Measurements from ENCODE around the gene ROBO1.

The ROBO1 gene

DNA sequence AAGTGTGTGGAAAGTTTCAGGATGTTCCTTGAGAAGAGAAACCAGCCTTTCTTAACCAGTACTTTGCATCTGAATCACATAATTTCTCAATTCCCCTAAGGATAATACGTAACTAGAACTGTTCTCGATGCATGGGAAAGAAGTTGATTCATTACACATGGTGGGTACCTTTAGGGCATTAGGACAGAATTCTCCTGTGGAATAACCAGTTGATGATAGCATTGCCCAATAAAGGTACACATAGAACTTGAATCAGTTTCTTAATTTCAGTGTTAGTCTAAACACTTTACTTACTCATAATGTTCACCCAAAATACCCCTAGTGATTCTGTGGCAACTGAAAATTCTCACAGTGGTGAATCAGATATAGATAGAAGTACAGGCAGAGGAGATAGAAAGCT, 1030.9 kb downstream of the ROBO1 start:
- Histone ChIP-seq H3K9me3 (ENCODE audit: insufficient read depth, low read length) (no peaks in the 10 kb centered on the region), H3F3A (ENCODE audit: insufficient read depth) (no peaks in the 10 kb centered on the region), H3K36me3 (ENCODE audit: low read length) (no peaks in the 10 kb centered on the region), H2AFZ (ENCODE audit: low read depth, low read length, severe bottlenecking) (no peak overlapping the region), H4K20me1 (ENCODE audit: low read depth, low read length) (no peaks in the 10 kb centered on the region), H3K4me3 (ENCODE audit: insufficient read depth, low read length, poor library complexity, severe bottlenecking) (no peak overlapping the region), H3K27ac (ENCODE audit: low read depth, low read length) (no peak overlapping the region), H3K9ac (ENCODE audit: low read length) (no peak overlapping the region), H3K4me2 (ENCODE audit: low read depth, low read length, poor library complexity, severe bottlenecking) (no peak overlapping the region), H3K27me3 (ENCODE audit: low read length) (no peaks in the 10 kb centered on the region), H3K79me2 (ENCODE audit: insufficient read depth, low read length) (no peaks in the 10 kb centered on the region), H3K9me2 (replicated peaks; ENCODE audit: insufficient read depth, low read length) (no peaks in the 10 kb centered on the region)
- TF ChIP-seq EZH2phosphoT487 (conservative IDR thresholded peaks at IDR 0.05; ENCODE audit: low read length): no peak
- TF ChIP-seq, protein P1, sequence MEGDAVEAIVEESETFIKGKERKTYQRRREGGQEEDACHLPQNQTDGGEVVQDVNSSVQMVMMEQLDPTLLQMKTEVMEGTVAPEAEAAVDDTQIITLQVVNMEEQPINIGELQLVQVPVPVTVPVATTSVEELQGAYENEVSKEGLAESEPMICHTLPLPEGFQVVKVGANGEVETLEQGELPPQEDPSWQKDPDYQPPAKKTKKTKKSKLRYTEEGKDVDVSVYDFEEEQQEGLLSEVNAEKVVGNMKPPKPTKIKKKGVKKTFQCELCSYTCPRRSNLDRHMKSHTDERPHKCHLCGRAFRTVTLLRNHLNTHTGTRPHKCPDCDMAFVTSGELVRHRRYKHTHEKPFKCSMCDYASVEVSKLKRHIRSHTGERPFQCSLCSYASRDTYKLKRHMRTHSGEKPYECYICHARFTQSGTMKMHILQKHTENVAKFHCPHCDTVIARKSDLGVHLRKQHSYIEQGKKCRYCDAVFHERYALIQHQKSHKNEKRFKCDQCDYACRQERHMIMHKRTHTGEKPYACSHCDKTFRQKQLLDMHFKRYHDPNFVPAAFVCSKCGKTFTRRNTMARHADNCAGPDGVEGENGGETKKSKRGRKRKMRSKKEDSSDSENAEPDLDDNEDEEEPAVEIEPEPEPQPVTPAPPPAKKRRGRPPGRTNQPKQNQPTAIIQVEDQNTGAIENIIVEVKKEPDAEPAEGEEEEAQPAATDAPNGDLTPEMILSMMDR (IDR thresholded peaks at IDR 0.05; ENCODE audit: insufficient read depth, low read length, poor library complexity, severe bottlenecking): no peak

DNA sequence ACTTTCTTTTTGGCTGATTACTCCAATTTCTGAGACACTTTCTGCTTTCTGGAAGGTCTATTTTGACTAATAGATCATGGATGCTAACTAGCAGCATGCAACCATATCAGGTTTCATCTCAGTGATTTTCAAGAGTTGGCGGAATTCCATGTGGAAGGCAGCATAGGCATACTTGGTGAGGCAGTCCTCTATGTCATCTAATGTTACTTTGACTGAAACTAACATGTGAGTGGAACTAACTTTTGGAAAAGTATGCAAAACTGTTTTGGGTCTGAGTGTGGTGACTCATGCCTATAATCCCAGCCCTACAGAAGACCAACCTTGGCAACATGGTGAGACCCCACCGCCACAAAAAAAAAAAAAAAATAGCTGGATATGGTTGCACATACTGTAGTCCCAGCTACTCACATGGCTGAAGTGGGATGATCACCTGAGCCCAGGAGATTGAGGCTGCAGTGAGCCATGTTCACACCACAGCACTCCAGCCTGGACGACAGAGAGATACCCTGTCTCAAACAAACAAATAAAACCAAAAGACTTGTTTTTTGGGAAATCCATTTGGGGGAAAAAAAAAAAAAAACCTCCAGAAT, 1033.7 kb downstream of the ROBO1 start:
- H3K4me3 ChIP-seq (ENCODE audit: insufficient read depth, low read length, poor library complexity, severe bottlenecking): no peak overlapping the region
- H3K36me3 ChIP-seq (ENCODE audit: low read length): no peaks in the 10 kb centered on the region
- no peak overlapping the region for H3K27ac ChIP-seq (ENCODE audit: low read depth, low read length)

DNA sequence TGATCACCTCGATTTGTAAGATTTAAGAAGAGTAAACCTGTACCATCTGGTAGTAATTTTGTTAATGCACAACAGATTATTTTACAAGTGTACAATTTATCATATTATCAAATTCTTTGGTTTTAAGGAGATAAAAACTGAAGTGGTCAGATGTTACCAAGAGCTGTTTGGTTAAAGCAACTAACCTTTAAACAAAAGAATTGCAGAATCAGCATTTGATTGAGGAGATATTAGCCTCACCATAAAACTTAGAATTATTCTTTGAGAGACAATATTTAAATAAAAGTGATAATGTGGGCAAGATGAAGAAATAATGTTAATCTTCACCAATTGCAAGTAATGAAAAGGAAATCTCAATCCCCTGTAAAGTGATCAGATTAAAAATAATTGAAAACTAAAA, 1034.9 kb downstream of the ROBO1 start:
- TF ChIP-seq, protein P1 (IDR thresholded peaks at IDR 0.05; ENCODE audit: insufficient read depth, low read length, poor library complexity, severe bottlenecking): no peak
- no peaks in the 10 kb centered on the region for H3K9me3 ChIP-seq (ENCODE audit: insufficient read depth, low read length)
- H4K20me1 ChIP-seq (ENCODE audit: low read depth, low read length): no peaks in the 10 kb centered on the region
- no peaks in the 10 kb centered on the region for H3F3A ChIP-seq (ENCODE audit: insufficient read depth)
- H3K4me2 ChIP-seq (ENCODE audit: low read depth, low read length, poor library complexity, severe bottlenecking): no peak overlapping the region
- no peak overlapping the region for H3K4me3 ChIP-seq (ENCODE audit: insufficient read depth, low read length, poor library complexity, severe bottlenecking)
- no peaks in the 10 kb centered on the region; the same call in 1 of the 2 replicates for H3K9me2 ChIP-seq (replicated peaks; ENCODE audit: insufficient read depth, low read length)
- H3K79me2 ChIP-seq (ENCODE audit: insufficient read depth, low read length): no peaks in the 10 kb centered on the region
- H3K9ac ChIP-seq (ENCODE audit: low read length): no peak overlapping the region
- no peaks in the 10 kb centered on the region for H3K36me3 ChIP-seq (ENCODE audit: low read length)
- H3K27ac ChIP-seq (ENCODE audit: low read depth, low read length): no peak overlapping the region
- H2AFZ ChIP-seq (ENCODE audit: low read depth, low read length, severe bottlenecking): no peak overlapping the region
- H3K27me3 ChIP-seq (ENCODE audit: low read length): no peaks in the 10 kb centered on the region

More for the DNA sequence above, 1033.7 kb downstream of the ROBO1 start:
- Histone ChIP-seq H3F3A (ENCODE audit: insufficient read depth) (no peaks in the 10 kb centered on the region), H3K79me2 (ENCODE audit: insufficient read depth, low read length) (no peaks in the 10 kb centered on the region), H4K20me1 (ENCODE audit: low read depth, low read length) (no peaks in the 10 kb centered on the region), H3K9me3 (ENCODE audit: insufficient read depth, low read length) (no peaks in the 10 kb centered on the region), H3K27me3 (ENCODE audit: low read length) (no peaks in the 10 kb centered on the region), H2AFZ (ENCODE audit: low read depth, low read length, severe bottlenecking) (no peak overlapping the region), H3K9ac (ENCODE audit: low read length) (no peak overlapping the region), H3K4me2 (ENCODE audit: low read depth, low read length, poor library complexity, severe bottlenecking) (no peak overlapping the region), H3K9me2 (replicated peaks; ENCODE audit: insufficient read depth, low read length) (no peaks in the 10 kb centered on the region; the same call in 1 of the 2 replicates)
- TF ChIP-seq EZH2phosphoT487 (conservative IDR thresholded peaks at IDR 0.05; ENCODE audit: low read length): no peak
- TF ChIP-seq, protein P1 (IDR thresholded peaks at IDR 0.05; ENCODE audit: insufficient read depth, low read length, poor library complexity, severe bottlenecking): no peak
